Panc1 (cell line): ENCODE results near the gene SLC12A7. TPM values are rescaled to one million over a fixed set of nuclear protein-coding genes. Genes with fewer than 3 reads are reported as not detected.

Experiments used
- ATAC-seq: fragments of 200-7000 bp; cut with Tn5 transposase; 2 replicates; pipeline ENCODE4 v1.9.1; 2020; ENCODE audit warnings: mild to moderate bottlenecking, moderate library complexity
- BruUV-seq: library from RNA; stranded (reverse); fragments of 400-500 nt; replicated peaks from 2 replicates; lab custom pipeline; 2021; lab: Mats Ljungman, UMichigan
- CTCF ChIA-PET: fragments of 300-600 bp; sonication (Branson Sonifier 250); formaldehyde crosslinking; loops from one replicate; lab custom pipeline; 2022; ENCODE audit warnings: antibody characterized with exemption; lab: Charles Lee
- POLR2A ChIA-PET: fragments of 300-600 bp; sonication (Branson Sonifier 250); formaldehyde crosslinking; loops from one replicate; lab custom pipeline; 2022; ENCODE audit warnings: antibody characterized with exemption; lab: Charles Lee
- DNase-seq: peaks from one replicate; pipeline ENCODE4 v3.0.0-alpha.2; 2010; ENCODE audit warnings: low read depth, low spot score
- H3K27ac ChIP-seq: 2 replicates; pipeline ENCODE4 v1.5.1; 2011; ENCODE audit warnings: mild to moderate bottlenecking, low read length, inconsistent platforms
- H3K27me3 ChIP-seq: fragments of 200-500 bp; sonication (Bioruptor generic); 2 replicates; pipeline ENCODE4 v1.6.0; 2014; ENCODE audit warnings: low read length, inconsistent platforms; ENCODE audit not compliant: control insufficient read depth, insufficient read depth
- H3K36me3 ChIP-seq: fragments of 200-500 bp; sonication (Bioruptor generic); 2 replicates; pipeline ENCODE4 v1.5.1; 2014; ENCODE audit warnings: inconsistent platforms, mild to moderate bottlenecking, low read length, moderate library complexity; ENCODE audit not compliant: control insufficient read depth, insufficient read depth
- H3K4me1 ChIP-seq: 2 replicates; pipeline ENCODE4 v1.5.1; 2011; ENCODE audit warnings: inconsistent platforms, mild to moderate bottlenecking, low read length, moderate library complexity; ENCODE audit not compliant: control insufficient read depth, insufficient read depth
- H3K4me3 ChIP-seq, 2 experiments: 2 replicates each; pipeline ENCODE4 v1.5.1; 2011 to 2012; ENCODE audit warnings: low read depth in 2 of 2, low read length in 2 of 2, mild to moderate bottlenecking in 2 of 2, inconsistent platforms in 1 of 2, moderate library complexity in 1 of 2
- H3K9me3 ChIP-seq: fragments of 200-500 bp; sonication (Bioruptor generic); 2 replicates; pipeline ENCODE4 v1.5.1; 2014; ENCODE audit warnings: low read depth, mild to moderate bottlenecking, inconsistent platforms, low read length, moderate library complexity; ENCODE audit not compliant: control insufficient read depth, insufficient read depth
- POLR2AphosphoS5 ChIP-seq: IDR thresholded peaks from 2 replicates; pipeline ENCODE4 v1.6.1; 2012; ENCODE audit warnings: mild to moderate bottlenecking, low read depth, low read length, moderate library complexity
- SIN3A ChIP-seq: IDR thresholded peaks from 2 replicates; pipeline ENCODE4 v1.6.1; 2012; ENCODE audit warnings: low read depth, mild to moderate bottlenecking, low read length, moderate library complexity, borderline replicate concordance; ENCODE audit not compliant: insufficient read depth
- TCF7L2 ChIP-seq: IDR thresholded peaks from 2 replicates; pipeline ENCODE4 v1.6.1; 2011; ENCODE audit warnings: mild to moderate bottlenecking, low read depth, low read length, inconsistent platforms
- in situ Hi-C: cut with HindIII; loops from 2 replicates; pipeline ENCODE4 v1.10.0; 2016; ENCODE audit warnings: low sequenced_read_pairs, low pct_unique_long_range_greater_than_20kb
- intact Hi-C: fragments of 100-400 bp; cut with micrococcal nuclease; formaldehyde crosslinking; loops from one replicate; pipeline ENCODE4 v1.10.0; 2022; ENCODE audit not compliant: unreplicated experiment
- total RNA-seq: library from RNA; stranded (reverse); gene quantifications from one replicate; pipeline ENCODE4 v1.2.1, GENCODE V29; 2021; ENCODE audit not compliant: unreplicated experiment
- TF ChIP-seq, protein P1 (sequence below), 2 experiments: IDR thresholded peaks; 2 replicates each; pipeline ENCODE4 v1.6.1; 2011 to 2012; ENCODE audit warnings: low read depth in 2 of 2, control low read depth in 1 of 2, low read length in 1 of 2, mild to moderate bottlenecking in 1 of 2, moderate library complexity in 1 of 2; ENCODE audit not compliant: insufficient read depth in 1 of 2
- TF ChIP-seq, protein P2 (sequence below): fragments of 450-650 bp; IDR thresholded peaks from 2 replicates; pipeline ENCODE4 v1.5.1; 2017; ENCODE audit warnings: mild to moderate bottlenecking

SLC12A7 gene
- total RNA-seq, 1 experiment from 2014 or later = 297 TPM

DNA sequence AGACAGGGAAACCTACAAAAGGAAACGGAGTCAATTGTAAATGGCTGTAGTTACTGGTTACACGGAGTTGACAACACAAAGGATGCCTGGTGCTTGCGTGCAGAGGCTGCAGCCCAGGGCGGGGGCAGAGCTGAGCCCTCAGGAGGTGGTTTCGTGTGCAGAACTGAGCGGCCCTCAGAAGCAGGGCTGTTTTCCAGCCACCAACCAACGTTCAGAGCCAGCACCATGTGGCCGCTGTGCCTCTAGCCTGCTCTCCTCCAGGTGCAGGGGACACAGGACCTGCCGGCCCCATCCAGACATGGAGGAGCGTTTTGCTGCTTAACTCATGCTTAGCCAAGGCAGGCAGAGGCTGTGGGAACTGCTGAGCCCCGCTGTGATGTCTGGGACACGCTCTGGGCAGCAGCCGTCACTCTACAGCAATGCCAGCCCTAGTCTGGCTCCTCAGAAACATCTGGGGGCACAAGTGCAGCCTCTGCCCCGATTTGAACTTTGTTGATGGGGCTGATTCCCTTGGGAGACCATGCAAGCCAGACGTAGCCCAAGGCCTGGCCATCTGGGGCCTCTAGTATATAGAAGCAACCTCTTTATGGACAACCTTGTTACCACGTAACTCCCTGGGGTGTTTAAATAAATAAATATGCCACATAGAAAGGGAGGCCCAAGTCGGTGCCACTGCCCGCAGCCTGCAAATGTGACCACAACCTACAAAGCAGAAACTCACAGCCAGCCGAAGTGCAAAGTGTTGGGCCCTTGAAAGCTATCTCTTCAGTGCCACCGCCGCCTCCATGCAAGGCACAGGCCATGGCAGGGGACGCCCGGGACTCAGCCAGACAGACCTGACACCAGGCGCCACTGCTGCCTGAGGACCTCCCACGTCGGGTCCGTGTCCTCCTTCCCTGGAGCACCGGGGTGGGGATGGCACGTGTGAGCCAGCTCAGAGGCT is 61.2 kb downstream of the SLC12A7 start:
- ATAC-seq = peak; percentile 29; the same call in 1 of the 2 replicates
- POLR2A ChIA-PET = no interaction called here
- CTCF ChIA-PET = interaction anchor here (0.6 kb wide), 2 partner anchors 68 to 116 kb away, joined by 4 to 8 read pairs; no protein-coding TSS in a partner anchor
- Histone ChIP-seq H3K27me3 (no peaks in the 10 kb centered on the region), H3K27ac (peak overlapping the region; percentile 49), H3K4me1 (peaks cover 5% of the 10 kb centered on the region), H3K36me3 (peaks cover 12% of the 10 kb centered on the region), H3K9me3 (no peaks in the 10 kb centered on the region), H3K4me3 (no peak overlapping the region)
- in situ Hi-C loops (no loop called here), intact Hi-C loops (no loop called here)
- TF ChIP-seq POLR2AphosphoS5 = no peak
- TF ChIP-seq TCF7L2 = no peak
- TF ChIP-seq, protein P1, sequence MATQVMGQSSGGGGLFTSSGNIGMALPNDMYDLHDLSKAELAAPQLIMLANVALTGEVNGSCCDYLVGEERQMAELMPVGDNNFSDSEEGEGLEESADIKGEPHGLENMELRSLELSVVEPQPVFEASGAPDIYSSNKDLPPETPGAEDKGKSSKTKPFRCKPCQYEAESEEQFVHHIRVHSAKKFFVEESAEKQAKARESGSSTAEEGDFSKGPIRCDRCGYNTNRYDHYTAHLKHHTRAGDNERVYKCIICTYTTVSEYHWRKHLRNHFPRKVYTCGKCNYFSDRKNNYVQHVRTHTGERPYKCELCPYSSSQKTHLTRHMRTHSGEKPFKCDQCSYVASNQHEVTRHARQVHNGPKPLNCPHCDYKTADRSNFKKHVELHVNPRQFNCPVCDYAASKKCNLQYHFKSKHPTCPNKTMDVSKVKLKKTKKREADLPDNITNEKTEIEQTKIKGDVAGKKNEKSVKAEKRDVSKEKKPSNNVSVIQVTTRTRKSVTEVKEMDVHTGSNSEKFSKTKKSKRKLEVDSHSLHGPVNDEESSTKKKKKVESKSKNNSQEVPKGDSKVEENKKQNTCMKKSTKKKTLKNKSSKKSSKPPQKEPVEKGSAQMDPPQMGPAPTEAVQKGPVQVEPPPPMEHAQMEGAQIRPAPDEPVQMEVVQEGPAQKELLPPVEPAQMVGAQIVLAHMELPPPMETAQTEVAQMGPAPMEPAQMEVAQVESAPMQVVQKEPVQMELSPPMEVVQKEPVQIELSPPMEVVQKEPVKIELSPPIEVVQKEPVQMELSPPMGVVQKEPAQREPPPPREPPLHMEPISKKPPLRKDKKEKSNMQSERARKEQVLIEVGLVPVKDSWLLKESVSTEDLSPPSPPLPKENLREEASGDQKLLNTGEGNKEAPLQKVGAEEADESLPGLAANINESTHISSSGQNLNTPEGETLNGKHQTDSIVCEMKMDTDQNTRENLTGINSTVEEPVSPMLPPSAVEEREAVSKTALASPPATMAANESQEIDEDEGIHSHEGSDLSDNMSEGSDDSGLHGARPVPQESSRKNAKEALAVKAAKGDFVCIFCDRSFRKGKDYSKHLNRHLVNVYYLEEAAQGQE (IDR thresholded peaks at IDR 0.05; ENCODE audit: insufficient read depth in 1 of 2, low read depth in 2 of 2, low read length in 1 of 2) = no peak
- TF ChIP-seq, protein P2, sequence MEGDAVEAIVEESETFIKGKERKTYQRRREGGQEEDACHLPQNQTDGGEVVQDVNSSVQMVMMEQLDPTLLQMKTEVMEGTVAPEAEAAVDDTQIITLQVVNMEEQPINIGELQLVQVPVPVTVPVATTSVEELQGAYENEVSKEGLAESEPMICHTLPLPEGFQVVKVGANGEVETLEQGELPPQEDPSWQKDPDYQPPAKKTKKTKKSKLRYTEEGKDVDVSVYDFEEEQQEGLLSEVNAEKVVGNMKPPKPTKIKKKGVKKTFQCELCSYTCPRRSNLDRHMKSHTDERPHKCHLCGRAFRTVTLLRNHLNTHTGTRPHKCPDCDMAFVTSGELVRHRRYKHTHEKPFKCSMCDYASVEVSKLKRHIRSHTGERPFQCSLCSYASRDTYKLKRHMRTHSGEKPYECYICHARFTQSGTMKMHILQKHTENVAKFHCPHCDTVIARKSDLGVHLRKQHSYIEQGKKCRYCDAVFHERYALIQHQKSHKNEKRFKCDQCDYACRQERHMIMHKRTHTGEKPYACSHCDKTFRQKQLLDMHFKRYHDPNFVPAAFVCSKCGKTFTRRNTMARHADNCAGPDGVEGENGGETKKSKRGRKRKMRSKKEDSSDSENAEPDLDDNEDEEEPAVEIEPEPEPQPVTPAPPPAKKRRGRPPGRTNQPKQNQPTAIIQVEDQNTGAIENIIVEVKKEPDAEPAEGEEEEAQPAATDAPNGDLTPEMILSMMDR = no peak
- no peak for TF ChIP-seq SIN3A
- TSS peak; percentile 54 for BruUV-seq
- no peak for DNase-seq

DNA sequence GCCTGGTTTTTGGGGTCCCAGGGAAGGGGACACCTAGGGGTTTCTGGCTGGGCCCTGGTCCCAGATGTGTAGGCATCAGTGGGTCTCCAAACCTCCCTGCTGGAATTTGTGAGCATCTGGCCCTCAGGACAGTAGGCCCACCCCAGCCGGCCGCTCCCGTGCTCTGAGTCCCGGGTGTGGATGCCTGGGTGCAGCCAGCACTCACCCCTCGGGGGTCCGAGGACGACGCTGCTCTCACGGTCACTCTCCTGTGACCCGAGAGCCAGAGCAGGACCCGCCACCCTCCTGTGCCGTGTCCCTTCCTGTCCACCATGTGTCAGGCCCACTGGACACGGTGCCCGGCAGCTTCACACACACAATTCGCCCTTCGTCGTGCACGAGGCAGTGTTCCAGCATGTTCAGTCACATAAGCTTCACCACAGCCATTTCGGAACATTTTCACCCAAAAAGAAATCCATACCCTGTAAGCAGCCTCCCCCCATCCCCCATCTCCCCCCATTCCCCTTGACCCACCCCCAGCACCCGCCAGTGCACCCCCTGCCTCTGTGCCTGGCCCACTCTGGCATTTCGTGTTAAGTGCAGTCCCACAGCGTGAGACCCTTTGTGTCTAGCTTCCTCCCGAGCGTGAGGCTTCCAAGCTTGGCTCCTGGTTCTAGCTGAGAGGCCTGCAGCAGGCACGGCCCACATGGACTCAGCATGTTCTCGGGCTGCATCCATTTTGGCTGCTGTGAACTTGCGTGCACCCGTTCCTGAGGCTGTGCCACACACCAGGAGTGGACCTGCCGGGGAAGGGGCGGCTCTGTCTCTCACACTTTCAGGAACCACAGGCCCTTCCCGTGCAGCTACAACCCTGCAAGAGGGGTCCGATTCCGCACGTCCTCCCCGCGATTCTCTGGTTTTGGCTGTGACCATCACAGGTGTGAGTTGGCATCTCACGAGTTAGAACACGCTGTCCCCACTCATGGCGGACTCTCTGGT is 62.7 kb downstream of the SLC12A7 start:
- H3K27ac ChIP-seq = no peak overlapping the region
- TF ChIP-seq TCF7L2 (no peak), POLR2AphosphoS5 (peak; percentile 58), SIN3A (no peak; the same call in 1 of the 2 replicates)
- TF ChIP-seq, protein P1 (IDR thresholded peaks at IDR 0.05; ENCODE audit: insufficient read depth in 1 of 2, low read depth in 2 of 2, low read length in 1 of 2) = no peak
- TF ChIP-seq, protein P2 = no peak
- H3K4me1 ChIP-seq = peaks cover 5% of the 10 kb centered on the region; the same call in 1 of the 2 replicates
- H3K9me3 ChIP-seq = no peaks in the 10 kb centered on the region
- H3K4me3 ChIP-seq = no peak overlapping the region
- peaks cover 8% of the 10 kb centered on the region; the same call in 1 of the 2 replicates for H3K36me3 ChIP-seq
- DNase-seq (no peak), ATAC-seq (peak; percentile 37)
- no peaks in the 10 kb centered on the region for H3K27me3 ChIP-seq
- POLR2A ChIA-PET = no interaction called here
- intact Hi-C loops = no loop called here
- no TSS peak for BruUV-seq
- in situ Hi-C loops = no loop called here
- CTCF ChIA-PET = no interaction called here
